ENCODE data around the gene COG7. TPM values are rescaled to one million over a fixed set of nuclear protein-coding genes. Genes with fewer than 3 reads are reported as not detected.
A peak's percentile ranks its signal among the peaks of the same experiment; 100 is the strongest.

COG7 gene
- total RNA-seq, 1 donor from 2014 or later, result 17.7 TPM

- no peak overlapping the region for H3K4me3 Mint-ChIP-seq (ENCODE audit: unreplicated experiment)
- peaks cover 4% of the 10 kb centered on the region for H3K4me1 Mint-ChIP-seq (ENCODE audit: low read depth)
- DNase-seq (ENCODE audit: low spot score), result no peak
- H3K27ac Mint-ChIP-seq (ENCODE audit: unreplicated experiment), result no peak overlapping the region
- peaks cover 23% of the 10 kb centered on the region for H3K36me3 Mint-ChIP-seq (ENCODE audit: low read depth)
- TF ChIP-seq CTCF (IDR thresholded peaks at IDR 0.05), result peak; percentile 97
- no peaks in the 10 kb centered on the region for H3K9me3 Mint-ChIP-seq (ENCODE audit: low read depth)
- H3K27me3 Mint-ChIP-seq (ENCODE audit: low read depth), result no peaks in the 10 kb centered on the region
These were observed 18.6 kb downstream of the COG7 start for GRCh38 chr16:23434380-23434779.

GRCh38 chr16:23433261-23433920 lies 19.6 kb downstream of the COG7 start:
- no peaks in the 10 kb centered on the region for H3K9me3 Mint-ChIP-seq (ENCODE audit: low read depth)

GRCh38 chr16:23432176-23433128 lies 20.5 kb downstream of the COG7 start:
- TF ChIP-seq CTCF (IDR thresholded peaks at IDR 0.05), result no peak
- Mint-ChIP-seq H3K4me3 (ENCODE audit: unreplicated experiment) (no peak overlapping the region), H3K4me1 (ENCODE audit: low read depth) (peaks cover 4% of the 10 kb centered on the region), H3K27ac (ENCODE audit: unreplicated experiment) (no peak overlapping the region), H3K9me3 (ENCODE audit: low read depth) (no peaks in the 10 kb centered on the region), H3K36me3 (ENCODE audit: low read depth) (peaks cover 23% of the 10 kb centered on the region), H3K27me3 (ENCODE audit: low read depth) (no peaks in the 10 kb centered on the region)
- DNase-seq (ENCODE audit: low spot score), result no peak

More at GRCh38 chr16:23433261-23433920, 19.6 kb downstream of the COG7 start:
- no peak for DNase-seq (ENCODE audit: low spot score)
- H3K27ac Mint-ChIP-seq (ENCODE audit: unreplicated experiment), result no peak overlapping the region
- peaks cover 4% of the 10 kb centered on the region for H3K4me1 Mint-ChIP-seq (ENCODE audit: low read depth)
- H3K27me3 Mint-ChIP-seq (ENCODE audit: low read depth), result no peaks in the 10 kb centered on the region
- no peak overlapping the region for H3K4me3 Mint-ChIP-seq (ENCODE audit: unreplicated experiment)
- peaks cover 25% of the 10 kb centered on the region for H3K36me3 Mint-ChIP-seq (ENCODE audit: low read depth)
- no peak for TF ChIP-seq CTCF (IDR thresholded peaks at IDR 0.05)

GRCh38 chr16:23428351-23428750 lies 24.6 kb downstream of the COG7 start:
- DNase-seq (ENCODE audit: low spot score), result no peak
- Mint-ChIP-seq H3K4me3 (ENCODE audit: unreplicated experiment) (no peak overlapping the region), H3K36me3 (ENCODE audit: low read depth) (peaks cover 16% of the 10 kb centered on the region), H3K9me3 (ENCODE audit: low read depth) (no peaks in the 10 kb centered on the region), H3K4me1 (ENCODE audit: low read depth) (peaks cover 15% of the 10 kb centered on the region), H3K27ac (ENCODE audit: unreplicated experiment) (no peak overlapping the region), H3K27me3 (ENCODE audit: low read depth) (no peaks in the 10 kb centered on the region)
- no peak for TF ChIP-seq CTCF (IDR thresholded peaks at IDR 0.05)

- no peaks in the 10 kb centered on the region for H3K27me3 Mint-ChIP-seq (ENCODE audit: low read depth)
- peak overlapping the region; percentile 3 for H3K4me3 Mint-ChIP-seq (ENCODE audit: unreplicated experiment)
- H3K27ac Mint-ChIP-seq (ENCODE audit: unreplicated experiment), result peak overlapping the region; percentile 89
- DNase-seq (ENCODE audit: low spot score), result no peak
- H3K9me3 Mint-ChIP-seq (ENCODE audit: low read depth), result no peaks in the 10 kb centered on the region
- H3K36me3 Mint-ChIP-seq (ENCODE audit: low read depth), result peaks cover 16% of the 10 kb centered on the region
- no peak for TF ChIP-seq CTCF (IDR thresholded peaks at IDR 0.05)
- peaks cover 29% of the 10 kb centered on the region for H3K4me1 Mint-ChIP-seq (ENCODE audit: low read depth)
These were observed 28.6 kb downstream of the COG7 start for GRCh38 chr16:23424292-23424958.

All from chondrocyte (in vitro differentiated cells).